Activated B cell treated with CpG ODN at 0.5 μM for 24 hours (primary cell): ENCODE measurements around the gene GPC4. TPM values are rescaled to one million over a fixed set of nuclear protein-coding genes. Genes with fewer than 3 reads are reported as not detected.

ENCODE experiments used
- ATAC-seq: fragments of 200-7000 bp; cut with Tn5 transposase; one replicate; pipeline ENCODE4 v1.10.0; 2021; ENCODE audit warnings: low read depth, mild to moderate bottlenecking, moderate library complexity
- CTCF ChIA-PET: fragments of 350-600 bp; sonication (Branson Sonifier 250); formaldehyde crosslinking; loops from one replicate; lab custom pipeline; 2021; ENCODE audit warnings: antibody characterized with exemption; lab: Charles Lee
- POLR2A ChIA-PET: fragments of 350-600 bp; sonication (Branson Sonifier 250); formaldehyde crosslinking; loops from one replicate; lab custom pipeline; 2021; ENCODE audit warnings: antibody characterized with exemption; lab: Charles Lee
- DNase-seq: peaks from one replicate; pipeline ENCODE4 v3.0.0; 2022
- H3K27ac Mint-ChIP-seq: one replicate; pipeline ENCODE4 v1.8.0; 2020; ENCODE audit warnings: mixed read lengths
- H3K27me3 Mint-ChIP-seq: one replicate; pipeline ENCODE4 v1.8.0; 2021; ENCODE audit warnings: mixed read lengths
- H3K36me3 Mint-ChIP-seq: one replicate; pipeline ENCODE4 v1.8.0; 2021; ENCODE audit warnings: low read depth, mixed read lengths
- H3K4me1 Mint-ChIP-seq: one replicate; pipeline ENCODE4 v1.8.0; 2021; ENCODE audit warnings: mixed read lengths
- H3K4me3 Mint-ChIP-seq: one replicate; pipeline ENCODE4 v1.8.0; 2020; ENCODE audit warnings: mild to moderate bottlenecking, mixed read lengths
- H3K9me3 Mint-ChIP-seq: one replicate; pipeline ENCODE4 v1.8.0; 2020; ENCODE audit warnings: mixed read lengths
- CTCF ChIP-seq: fragments of 200-600 bp; IDR thresholded peaks from one replicate; pipeline ENCODE4 v1.8.0; 2022; ENCODE audit warnings: antibody characterized with exemption, mild to moderate bottlenecking
- intact Hi-C: fragments of 100-400 bp; cut with micrococcal nuclease; formaldehyde crosslinking; loops from one replicate; pipeline ENCODE4 v1.15.1; 2024
- total RNA-seq: library from RNA; stranded (reverse); gene quantifications from 2 replicates; pipeline ENCODE4 v1.2.3, GENCODE V29; 2022

GPC4 gene
- total RNA-seq, 1 donor from 2014 or later: 0.16 TPM

GRCh38 chrX:133369065-133369464 lies 46.2 kb downstream of the GPC4 start:
- H3K9me3 Mint-ChIP-seq: no peaks in the 10 kb centered on the region
- intact Hi-C loops: no loop called here
- no peaks in the 10 kb centered on the region for H3K27me3 Mint-ChIP-seq
- no peak overlapping the region for H3K27ac Mint-ChIP-seq
- H3K4me3 Mint-ChIP-seq: no peak overlapping the region
- ChIA-PET CTCF (no interaction called here), POLR2A (no interaction called here)
- H3K36me3 Mint-ChIP-seq: no peaks in the 10 kb centered on the region
- H3K4me1 Mint-ChIP-seq: peaks cover 17% of the 10 kb centered on the region
- TF ChIP-seq CTCF: no peak
- no peak for DNase-seq
- no peak for ATAC-seq

GRCh38 chrX:133366735-133367134 lies 48.6 kb downstream of the GPC4 start:
- no peak for DNase-seq
- intact Hi-C loops: no loop called here
- Mint-ChIP-seq H3K4me3 (no peak overlapping the region), H3K27me3 (no peaks in the 10 kb centered on the region), H3K4me1 (peaks cover 17% of the 10 kb centered on the region), H3K36me3 (no peaks in the 10 kb centered on the region), H3K27ac (no peak overlapping the region), H3K9me3 (no peaks in the 10 kb centered on the region)
- no peak for ATAC-seq
- ChIA-PET POLR2A (no interaction called here), CTCF (no interaction called here)
- TF ChIP-seq CTCF: no peak

GRCh38 chrX:133365871-133366611 lies 49.2 kb downstream of the GPC4 start:
- H3K27me3 Mint-ChIP-seq: no peaks in the 10 kb centered on the region
- H3K9me3 Mint-ChIP-seq: no peaks in the 10 kb centered on the region
- CTCF ChIA-PET: no interaction called here
- POLR2A ChIA-PET: no interaction called here
- no peak for ATAC-seq
- no peak for TF ChIP-seq CTCF
- H3K4me3 Mint-ChIP-seq: no peak overlapping the region
- intact Hi-C loops: no loop called here
- DNase-seq: no peak
- H3K36me3 Mint-ChIP-seq: no peaks in the 10 kb centered on the region
- peaks cover 17% of the 10 kb centered on the region for H3K4me1 Mint-ChIP-seq
- no peak overlapping the region for H3K27ac Mint-ChIP-seq

GRCh38 chrX:133364865-133365264 lies 50.4 kb downstream of the GPC4 start:
- Mint-ChIP-seq H3K27me3 (no peaks in the 10 kb centered on the region), H3K27ac (no peak overlapping the region), H3K9me3 (no peaks in the 10 kb centered on the region), H3K4me1 (peaks cover 12% of the 10 kb centered on the region), H3K36me3 (no peaks in the 10 kb centered on the region), H3K4me3 (no peak overlapping the region)
- ChIA-PET CTCF (no interaction called here), POLR2A (no interaction called here)
- no peak for ATAC-seq
- no peak for DNase-seq
- no peak for TF ChIP-seq CTCF
- intact Hi-C loops: no loop called here

GRCh38 chrX:133364196-133364595 lies 51.1 kb downstream of the GPC4 start:
- CTCF ChIA-PET: no interaction called here
- Mint-ChIP-seq H3K27ac (no peak overlapping the region), H3K9me3 (no peaks in the 10 kb centered on the region), H3K4me3 (no peak overlapping the region), H3K4me1 (peaks cover 9% of the 10 kb centered on the region), H3K36me3 (no peaks in the 10 kb centered on the region), H3K27me3 (no peaks in the 10 kb centered on the region)
- ATAC-seq (no peak), DNase-seq (no peak)
- POLR2A ChIA-PET: no interaction called here
- intact Hi-C loops: no loop called here
- TF ChIP-seq CTCF: no peak
